Measurements from ENCODE around the gene COTL1. TPM values are rescaled to one million over a fixed set of nuclear protein-coding genes. Genes with fewer than 3 reads are reported as not detected.

Gene COTL1
- total RNA-seq, 2 experiments from 2014 or later = 664 to 677 TPM

DNA sequence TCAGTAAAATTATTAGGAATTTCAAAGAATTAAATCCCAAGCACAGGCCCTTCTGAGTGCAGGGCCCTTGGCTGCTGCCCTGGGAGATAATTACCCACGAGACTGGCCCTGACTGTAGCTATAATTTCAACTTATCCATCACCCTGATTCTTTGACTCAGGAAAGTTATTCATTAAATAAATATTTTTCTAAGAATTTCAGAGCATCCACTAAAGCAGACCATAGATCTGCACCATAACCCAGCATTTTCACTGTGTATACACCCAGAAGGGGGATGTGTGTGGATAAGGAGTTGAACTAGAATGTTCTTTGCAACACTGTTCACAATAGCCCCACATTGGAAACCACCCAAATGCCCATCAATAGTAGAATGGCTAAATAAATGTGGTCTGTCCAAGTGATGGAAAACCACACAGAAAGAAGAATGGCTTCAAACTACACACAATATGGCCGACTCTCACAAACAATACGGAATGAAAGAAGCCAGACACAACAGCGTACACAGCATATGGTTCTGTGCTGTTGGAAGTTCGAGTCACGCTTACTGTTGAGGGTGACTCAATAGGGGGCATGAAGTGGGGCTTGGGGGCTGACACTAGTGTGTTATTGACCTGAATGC lies 79.5 kb downstream of the COTL1 start:
- POLR2A ChIA-PET = interaction anchor here (1.4 to 1.6 kb wide), 3 partner anchors 10 to 15 kb away, joined by 4 to 5 read pairs (median 5); no protein-coding TSS in a partner anchor

DNA sequence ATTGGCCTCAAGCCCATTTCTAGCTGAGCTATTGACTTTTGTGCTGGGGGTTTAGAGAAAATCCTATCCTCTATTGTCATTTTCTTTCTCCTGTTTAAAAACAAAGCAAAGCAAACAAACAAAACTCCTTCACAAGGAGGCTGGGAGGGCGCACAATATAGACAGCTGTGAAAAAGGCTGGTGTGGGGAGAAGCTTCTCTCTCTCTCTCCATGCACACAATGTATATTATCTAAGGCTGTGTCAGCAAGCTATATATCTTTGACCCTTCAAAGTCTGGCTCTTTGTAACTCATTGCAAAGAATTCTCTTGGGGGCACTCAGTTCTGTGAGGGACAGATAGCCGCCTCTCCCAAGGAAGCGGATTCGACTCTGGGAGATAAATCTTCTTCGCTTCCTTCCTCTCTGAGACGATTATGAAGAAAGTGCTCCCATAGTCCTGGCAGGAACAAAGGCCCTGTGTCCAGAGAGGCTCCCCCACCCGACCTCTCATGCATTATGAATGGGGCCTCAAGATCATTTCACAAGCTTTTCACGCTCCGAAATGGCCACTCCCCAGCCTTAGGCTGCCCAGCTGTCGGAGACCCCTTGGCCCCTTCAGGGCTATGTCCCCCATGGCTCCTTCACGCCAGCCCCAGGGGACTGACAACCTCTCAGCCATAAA lies 80.3 kb downstream of the COTL1 start:
- no peak overlapping the region for H3K27ac Mint-ChIP-seq
- H3K27me3 Mint-ChIP-seq = no peaks in the 10 kb centered on the region
- TF ChIP-seq, protein P1, sequence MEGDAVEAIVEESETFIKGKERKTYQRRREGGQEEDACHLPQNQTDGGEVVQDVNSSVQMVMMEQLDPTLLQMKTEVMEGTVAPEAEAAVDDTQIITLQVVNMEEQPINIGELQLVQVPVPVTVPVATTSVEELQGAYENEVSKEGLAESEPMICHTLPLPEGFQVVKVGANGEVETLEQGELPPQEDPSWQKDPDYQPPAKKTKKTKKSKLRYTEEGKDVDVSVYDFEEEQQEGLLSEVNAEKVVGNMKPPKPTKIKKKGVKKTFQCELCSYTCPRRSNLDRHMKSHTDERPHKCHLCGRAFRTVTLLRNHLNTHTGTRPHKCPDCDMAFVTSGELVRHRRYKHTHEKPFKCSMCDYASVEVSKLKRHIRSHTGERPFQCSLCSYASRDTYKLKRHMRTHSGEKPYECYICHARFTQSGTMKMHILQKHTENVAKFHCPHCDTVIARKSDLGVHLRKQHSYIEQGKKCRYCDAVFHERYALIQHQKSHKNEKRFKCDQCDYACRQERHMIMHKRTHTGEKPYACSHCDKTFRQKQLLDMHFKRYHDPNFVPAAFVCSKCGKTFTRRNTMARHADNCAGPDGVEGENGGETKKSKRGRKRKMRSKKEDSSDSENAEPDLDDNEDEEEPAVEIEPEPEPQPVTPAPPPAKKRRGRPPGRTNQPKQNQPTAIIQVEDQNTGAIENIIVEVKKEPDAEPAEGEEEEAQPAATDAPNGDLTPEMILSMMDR (IDR thresholded peaks at IDR 0.05) = no peak
- POLR2A ChIA-PET = interaction anchor here (0.7 to 1.6 kb wide), 4 partner anchors 10 to 19 kb away, joined by 3 to 5 read pairs (median 4); no protein-coding TSS in a partner anchor
- ATAC-seq = no peak
- peaks cover 2% of the 10 kb centered on the region for H3K36me3 Mint-ChIP-seq (ENCODE audit: low read depth)
- no peak for DNase-seq
- no peak overlapping the region for H3K4me3 Mint-ChIP-seq
- intact Hi-C loops (cut with micrococcal nuclease) = no loop called here
- H3K4me1 Mint-ChIP-seq (ENCODE audit: low read depth) = peaks cover 12% of the 10 kb centered on the region
- CTCF ChIA-PET = interaction anchor here (0.7 to 1.1 kb wide), 2 partner anchors 189 to 199 kb away, joined by 3 read pairs; no protein-coding TSS in a partner anchor
- H3K9me3 Mint-ChIP-seq = no peaks in the 10 kb centered on the region

More for the DNA sequence above, 79.5 kb downstream of the COTL1 start:
- Mint-ChIP-seq H3K27ac (no peak overlapping the region), H3K27me3 (no peaks in the 10 kb centered on the region), H3K4me3 (no peak overlapping the region), H3K36me3 (ENCODE audit: low read depth) (peaks cover 5% of the 10 kb centered on the region), H3K9me3 (no peaks in the 10 kb centered on the region), H3K4me1 (ENCODE audit: low read depth) (peaks cover 9% of the 10 kb centered on the region)
- DNase-seq (no peak), ATAC-seq (no peak)
- CTCF ChIA-PET = interaction anchor here (1.1 to 1.2 kb wide), 2 partner anchors 13 to 188 kb away, joined by 3 to 4 read pairs; no protein-coding TSS in a partner anchor
- intact Hi-C loops (cut with micrococcal nuclease) = no loop called here
- TF ChIP-seq, protein P1 (IDR thresholded peaks at IDR 0.05) = no peak

DNA sequence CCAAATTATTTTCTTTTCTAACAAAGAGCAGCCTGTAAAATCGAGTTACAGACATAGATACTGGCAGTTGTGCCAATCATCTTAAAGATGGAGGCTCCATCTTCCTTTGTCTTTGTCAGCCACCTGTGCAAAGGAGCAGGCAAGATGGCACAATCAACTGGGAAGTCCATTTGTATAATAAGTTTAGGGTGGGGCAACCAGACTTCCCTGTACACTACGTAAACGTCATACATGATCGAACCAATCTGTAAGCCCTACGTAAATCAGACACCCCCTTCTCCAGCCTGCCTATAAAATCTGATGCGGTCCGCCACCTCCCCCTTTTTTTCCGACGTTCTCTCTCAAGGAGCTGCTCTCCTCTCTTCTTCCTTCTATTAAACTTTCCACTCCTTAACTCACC lies 82.0 kb downstream of the COTL1 start:
- intact Hi-C loops (cut with micrococcal nuclease) = no loop called here
- ChIA-PET POLR2A (interaction anchor here (0.7 kb wide), 1 partner anchor 8 kb away, joined by 3 read pairs; no protein-coding TSS in a partner anchor), CTCF (no interaction called here)
- peaks cover 2% of the 10 kb centered on the region for H3K36me3 Mint-ChIP-seq (ENCODE audit: low read depth)
- H3K4me1 Mint-ChIP-seq (ENCODE audit: low read depth) = peaks cover 20% of the 10 kb centered on the region
- H3K9me3 Mint-ChIP-seq = no peaks in the 10 kb centered on the region
- no peak overlapping the region for H3K27ac Mint-ChIP-seq
- no peak for ATAC-seq
- no peak for DNase-seq
- no peak overlapping the region for H3K4me3 Mint-ChIP-seq
- TF ChIP-seq, protein P1 (IDR thresholded peaks at IDR 0.05) = no peak
- H3K27me3 Mint-ChIP-seq = no peaks in the 10 kb centered on the region

DNA sequence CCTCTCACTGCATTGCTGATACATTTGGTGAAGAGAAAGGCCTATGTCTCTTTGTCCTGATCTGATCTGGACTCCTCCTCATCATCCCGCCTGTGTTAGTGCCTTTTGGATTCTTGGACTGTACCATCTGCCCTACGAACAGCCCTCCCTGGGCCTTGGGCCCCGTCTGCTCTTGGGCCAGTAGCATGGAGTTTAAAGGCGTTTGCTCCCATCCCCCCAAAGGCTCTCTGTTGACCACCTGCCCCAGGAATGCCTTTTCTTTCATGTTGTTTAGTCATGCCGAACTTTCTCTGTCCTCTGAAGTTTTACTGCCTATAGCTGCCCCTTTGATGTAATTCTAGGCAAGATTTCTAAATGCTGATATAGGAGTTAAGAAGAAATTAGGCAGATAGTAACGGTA lies 82.5 kb downstream of the COTL1 start:
- TF ChIP-seq, protein P1 (IDR thresholded peaks at IDR 0.05) = no peak
- ATAC-seq = no peak
- Mint-ChIP-seq H3K36me3 (ENCODE audit: low read depth) (peaks cover 5% of the 10 kb centered on the region), H3K27me3 (no peaks in the 10 kb centered on the region), H3K9me3 (peaks cover under 1% of the 10 kb centered on the region), H3K27ac (no peak overlapping the region), H3K4me3 (no peak overlapping the region), H3K4me1 (ENCODE audit: low read depth) (peaks cover 20% of the 10 kb centered on the region)
- intact Hi-C loops (cut with micrococcal nuclease) = no loop called here
- ChIA-PET CTCF (no interaction called here), POLR2A (no interaction called here)
- DNase-seq = no peak

DNA sequence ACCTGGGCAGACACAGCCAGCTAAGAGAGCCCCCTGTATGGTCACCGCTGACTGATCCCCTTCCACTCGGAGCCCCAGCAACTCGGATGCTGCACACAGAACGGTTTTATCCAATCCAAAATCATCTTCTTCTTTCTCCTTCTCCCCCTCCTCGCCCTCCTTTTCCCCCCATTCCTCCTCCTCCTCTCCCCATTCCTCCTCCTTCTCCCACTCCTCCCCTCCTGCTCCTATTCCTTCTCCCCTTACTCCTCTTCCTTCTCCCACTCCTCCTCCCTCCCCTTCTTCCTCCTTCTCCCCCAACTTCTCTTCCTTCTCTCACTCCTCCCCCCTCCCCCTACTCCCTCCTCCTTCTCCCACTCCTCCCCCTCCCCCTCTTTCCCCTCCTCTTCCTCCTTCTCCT lies 83.1 kb downstream of the COTL1 start:
- POLR2A ChIA-PET = interaction anchor here (2.4 kb wide), 1 partner anchor 14 kb away, joined by 8 read pairs; no protein-coding TSS in a partner anchor
- TF ChIP-seq, protein P1 (IDR thresholded peaks at IDR 0.05) = no peak
- no peak overlapping the region for H3K27ac Mint-ChIP-seq
- no peaks in the 10 kb centered on the region for H3K27me3 Mint-ChIP-seq
- H3K4me3 Mint-ChIP-seq = no peak overlapping the region
- DNase-seq = no peak
- H3K4me1 Mint-ChIP-seq (ENCODE audit: low read depth) = peaks cover 19% of the 10 kb centered on the region
- intact Hi-C loops (cut with micrococcal nuclease) = no loop called here
- CTCF ChIA-PET = interaction anchor here (2.4 kb wide), 1 partner anchor 29 kb away, joined by 5 read pairs; no protein-coding TSS in a partner anchor
- no peak for ATAC-seq
- H3K9me3 Mint-ChIP-seq = peaks cover 6% of the 10 kb centered on the region
- peaks cover 11% of the 10 kb centered on the region for H3K36me3 Mint-ChIP-seq (ENCODE audit: low read depth)
